Measurements from ENCODE around the gene C1orf87.
A peak's percentile ranks its signal among the peaks of the same experiment; 100 is the strongest.

Gene C1orf87

GRCh38 chr1:59967141-59967697 lies 106.4 kb downstream of the C1orf87 start:
- TF ChIP-seq CTCF (IDR thresholded peaks at IDR 0.05), result no peak

- no peak for TF ChIP-seq CTCF (IDR thresholded peaks at IDR 0.05)
These were observed 121.5 kb downstream of the C1orf87 start for GRCh38 chr1:59952065-59952464.

GRCh38 chr1:59949648-59950047 lies 123.9 kb downstream of the C1orf87 start:
- no peak for TF ChIP-seq CTCF (IDR thresholded peaks at IDR 0.05)

- TF ChIP-seq CTCF (IDR thresholded peaks at IDR 0.05), result no peak
These were observed 124.6 kb downstream of the C1orf87 start for GRCh38 chr1:59948990-59949389.

GRCh38 chr1:59947047-59947938 lies 126.3 kb downstream of the C1orf87 start:
- TF ChIP-seq CTCF (IDR thresholded peaks at IDR 0.05), result peak; percentile 92

- TF ChIP-seq CTCF (IDR thresholded peaks at IDR 0.05), result no peak
These were observed 127.8 kb downstream of the C1orf87 start for GRCh38 chr1:59945790-59946189.
